CD4-positive, alpha-beta T cell treated with Interleukin-4 for 1 hour (primary cell): Measurements from ENCODE around the gene LNPEP.

Experiments used
- DNase-seq, 2 donors: peaks; one replicate each; pipeline ENCODE4 v3.0.0-alpha.2; 2020 to 2022

Gene LNPEP

DNA sequence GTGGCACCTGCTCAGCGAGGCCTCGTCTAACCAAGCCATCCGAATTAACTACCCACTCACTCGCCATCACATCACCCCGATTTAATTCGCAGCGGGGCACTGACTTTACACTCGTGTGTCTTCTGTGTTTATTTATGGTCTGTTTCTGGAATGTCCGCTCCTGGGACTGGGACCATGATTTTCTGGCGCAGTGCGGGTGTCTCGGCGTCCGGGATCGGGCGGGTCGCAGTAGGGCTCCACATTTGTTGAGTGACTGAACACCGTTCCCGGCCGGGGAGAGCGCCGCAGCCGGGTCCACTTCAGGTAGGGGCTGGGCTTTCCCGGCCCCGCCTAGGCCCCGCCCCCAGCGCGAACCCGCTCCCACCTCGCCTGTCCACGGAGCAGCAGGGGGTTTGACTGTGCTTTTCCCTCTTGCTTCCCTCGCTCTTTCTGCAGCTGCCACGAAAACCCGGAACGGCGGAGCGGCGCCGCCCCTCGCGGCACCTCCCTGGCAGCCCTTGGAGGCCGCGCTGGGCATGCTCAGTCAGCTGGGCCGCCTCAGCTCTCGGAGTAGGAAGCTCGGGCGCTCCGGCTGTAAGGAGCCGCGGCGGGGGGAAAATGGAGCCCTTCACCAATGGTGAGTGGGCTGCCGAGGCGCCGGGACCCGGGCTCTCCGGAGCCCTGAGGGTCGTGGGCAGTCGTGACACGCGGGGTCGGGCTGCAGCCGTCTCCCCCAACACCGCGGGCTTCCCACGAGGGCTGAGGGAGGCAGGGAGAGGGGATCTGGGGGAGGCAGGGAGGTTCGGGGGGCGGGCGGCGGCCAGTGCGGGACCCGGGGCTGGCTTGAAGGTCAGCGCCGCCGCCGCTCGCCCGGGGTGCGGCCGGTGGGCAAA is at the start of gene LNPEP:
LNPEP (plus strand) TSS at position 522 of the 872 bp plus-strand sequence; CDS start at position 598, 76 bp downstream.
- DNase-seq: peak; percentile 95

DNA sequence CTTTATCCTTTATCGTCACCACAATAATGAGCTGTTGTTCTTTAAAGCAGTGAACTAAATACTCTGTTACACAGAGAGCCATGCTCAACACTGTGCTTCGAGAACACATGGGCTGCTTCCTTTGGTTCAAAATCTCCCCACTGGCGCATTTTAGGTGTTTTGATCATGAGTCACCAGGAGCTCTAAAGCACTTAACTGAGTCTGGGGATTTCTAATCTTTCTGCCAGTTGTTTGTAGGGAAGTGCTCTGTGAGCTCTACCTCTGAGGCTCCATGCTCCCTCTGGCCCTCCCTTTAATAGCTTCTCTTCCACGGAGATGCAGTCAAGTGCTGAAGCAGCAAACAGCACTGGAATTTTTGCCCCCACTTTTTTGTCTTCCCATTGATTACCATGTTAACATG is 42.5 kb upstream of the LNPEP start:
- DNase-seq: no peak

DNA sequence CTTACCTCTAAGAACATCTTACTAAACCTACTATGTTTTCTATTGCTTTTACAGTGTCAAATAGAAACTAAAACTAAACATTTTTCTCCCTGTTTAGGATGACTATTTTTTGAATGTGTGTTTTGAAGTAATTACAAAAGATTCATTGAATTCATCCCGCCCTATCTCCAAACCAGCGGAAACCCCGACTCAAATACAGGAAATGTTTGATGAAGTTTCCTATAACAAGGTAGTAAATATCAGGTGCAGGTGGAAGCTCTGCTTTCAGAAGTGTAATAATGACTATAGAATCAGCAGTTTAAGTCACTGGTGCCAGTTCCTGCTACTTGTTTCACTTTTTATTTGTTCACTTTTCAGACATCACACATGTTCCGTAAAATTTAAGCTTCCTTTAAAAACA is 39.6 kb upstream of the LNPEP start:
- DNase-seq: peak; percentile 40 to 72

DNA sequence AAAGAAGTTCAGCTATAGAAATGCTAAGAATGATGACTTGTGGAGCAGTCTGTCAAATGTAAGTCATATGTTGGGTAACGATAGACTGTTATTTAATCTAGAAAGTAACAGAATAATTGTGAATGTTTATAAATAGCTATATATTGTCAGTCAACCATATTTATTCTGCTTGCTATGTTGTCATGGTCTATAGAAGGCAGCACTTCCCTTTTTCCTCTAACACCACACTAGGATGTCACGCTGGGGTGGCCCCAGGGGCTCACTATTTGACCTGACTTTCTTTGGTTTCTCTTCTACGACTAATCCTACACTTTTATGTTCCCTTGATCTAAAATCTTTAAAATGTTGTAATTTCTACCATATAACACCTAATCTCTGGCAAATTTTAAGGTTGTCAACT is 39.1 kb upstream of the LNPEP start:
- DNase-seq: peak in 1 of 2 donors; percentile 72

DNA sequence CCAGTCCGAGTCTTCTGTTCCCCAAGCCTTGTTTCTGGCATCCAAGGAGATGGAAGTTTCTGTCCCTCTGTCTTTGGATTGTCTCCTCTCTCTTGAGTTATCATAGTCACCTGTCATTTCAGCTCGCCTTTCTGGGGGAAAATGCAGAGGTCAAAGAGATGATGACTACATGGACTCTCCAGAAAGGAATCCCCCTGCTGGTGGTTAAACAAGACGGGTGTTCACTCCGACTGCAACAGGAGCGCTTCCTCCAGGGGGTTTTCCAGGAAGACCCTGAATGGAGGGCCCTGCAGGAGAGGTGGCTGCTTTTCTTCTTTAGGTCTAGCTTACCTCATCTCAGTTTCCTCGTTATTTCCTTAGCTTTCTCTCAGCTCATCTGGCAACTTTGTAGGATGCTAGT is 34.5 kb upstream of the LNPEP start:
- no peak for DNase-seq

DNA sequence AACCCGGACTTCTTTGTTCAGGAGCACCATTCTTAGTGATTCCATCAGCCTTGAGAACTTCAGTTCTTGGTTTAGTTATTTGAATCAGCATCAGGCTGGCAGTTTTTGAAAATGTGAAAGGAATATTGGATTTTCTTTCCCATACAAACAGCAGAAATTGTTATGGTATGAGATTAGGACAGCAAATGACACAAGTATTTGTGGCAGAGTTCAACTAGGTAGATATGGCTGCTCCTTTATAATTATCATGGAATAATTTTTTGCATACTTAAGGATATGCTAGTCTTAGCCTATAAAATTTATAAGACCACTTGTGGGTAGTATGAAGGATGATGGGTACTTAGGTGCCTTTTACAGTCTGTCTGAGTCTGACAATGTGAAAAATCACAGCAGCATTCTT is 34.0 kb upstream of the LNPEP start:
- no peak for DNase-seq

DNA sequence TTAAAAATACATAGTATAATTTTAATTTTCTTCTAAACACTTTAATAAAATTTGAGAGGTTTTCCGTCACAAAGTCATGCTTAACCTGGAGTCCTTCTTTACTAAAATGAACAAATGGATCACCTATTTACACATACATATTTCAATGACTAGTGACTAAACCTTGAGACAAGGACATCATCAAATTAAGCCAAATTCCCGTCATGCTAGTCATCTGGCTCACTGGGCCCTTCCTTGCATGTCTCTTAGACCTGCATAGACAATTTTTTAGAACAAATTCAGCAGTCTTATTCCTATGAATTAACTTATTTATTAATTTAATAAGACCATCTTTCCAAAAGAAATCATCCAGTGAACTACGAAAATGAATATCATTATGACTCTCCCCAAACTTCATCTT is 33.0 kb upstream of the LNPEP start:
- no peak for DNase-seq

DNA sequence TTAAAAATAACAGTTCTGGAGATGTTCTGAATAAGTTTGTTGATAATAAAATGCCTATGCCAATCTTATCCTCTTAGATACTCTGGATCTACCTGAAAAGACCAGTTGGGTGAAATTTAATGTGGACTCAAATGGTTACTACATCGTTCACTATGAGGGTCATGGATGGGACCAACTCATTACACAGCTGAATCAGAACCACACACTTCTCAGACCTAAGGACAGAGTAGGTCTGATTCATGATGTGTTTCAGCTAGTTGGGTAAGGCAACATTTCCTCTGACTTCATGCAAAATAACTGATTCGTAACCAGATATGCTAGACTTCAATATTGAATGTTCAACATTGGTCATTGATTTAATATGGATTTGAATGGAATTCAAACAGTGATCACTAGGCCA is 32.6 kb upstream of the LNPEP start:
- no peak for DNase-seq

DNA sequence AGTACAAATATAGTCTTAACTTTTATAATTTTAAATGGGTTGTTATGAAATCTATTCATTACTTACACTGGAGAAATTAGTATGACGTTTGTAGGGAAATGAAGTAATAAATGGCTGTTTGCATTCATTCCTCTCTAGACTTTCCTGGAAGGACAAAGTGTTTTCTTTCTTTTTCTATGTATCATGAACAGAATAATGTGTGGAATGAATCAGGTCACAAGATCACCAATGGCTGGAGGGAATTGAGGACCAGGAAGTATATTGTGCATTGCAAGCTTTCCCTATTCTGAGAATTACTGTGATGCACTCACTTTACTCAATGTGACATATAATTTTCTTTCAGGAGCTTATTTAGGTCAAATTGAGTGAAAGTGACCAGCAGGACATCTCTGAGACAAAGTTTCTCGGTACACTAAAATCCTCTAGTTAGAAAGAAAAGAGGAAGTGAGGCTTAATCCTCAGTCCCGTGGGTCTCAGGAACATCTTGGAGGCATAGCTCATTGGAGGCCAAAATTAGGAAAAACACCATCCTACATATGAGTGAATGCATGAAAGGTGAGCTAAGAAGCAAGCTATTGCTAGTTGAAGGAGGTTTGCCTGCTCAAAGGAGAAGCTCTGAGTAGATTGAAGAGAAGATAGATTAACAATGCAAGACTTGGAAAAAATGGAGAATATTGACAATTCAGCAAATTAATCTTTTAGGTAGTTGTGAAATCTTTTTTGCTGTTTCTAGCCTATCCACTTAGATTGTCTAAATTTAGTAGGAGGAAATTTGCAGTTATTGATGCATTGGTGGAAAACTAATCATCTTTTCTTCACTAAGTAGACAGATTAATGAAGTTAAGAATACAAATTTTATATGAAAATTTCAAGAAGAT is 31.6 kb upstream of the LNPEP start:
- no peak for DNase-seq

DNA sequence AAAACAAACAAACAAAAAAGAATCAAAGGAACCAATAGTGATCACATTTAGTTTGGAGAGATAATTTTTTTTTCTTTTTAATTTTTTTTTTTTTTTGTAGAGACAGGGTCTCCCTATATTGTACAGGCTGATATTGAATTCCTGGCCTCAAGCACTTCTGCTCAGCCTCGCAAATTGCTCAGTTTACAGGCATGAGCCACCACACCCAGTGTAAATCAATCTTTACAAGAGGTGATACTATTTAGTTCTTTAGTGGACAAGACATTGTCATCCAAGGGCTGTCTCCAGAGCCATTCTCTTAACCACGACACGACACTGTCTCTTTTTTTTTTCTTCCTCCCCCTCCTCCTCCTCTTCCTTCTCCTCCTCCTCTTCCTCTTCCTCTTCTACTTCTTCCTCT is 30.0 kb upstream of the LNPEP start:
- DNase-seq: no peak

DNA sequence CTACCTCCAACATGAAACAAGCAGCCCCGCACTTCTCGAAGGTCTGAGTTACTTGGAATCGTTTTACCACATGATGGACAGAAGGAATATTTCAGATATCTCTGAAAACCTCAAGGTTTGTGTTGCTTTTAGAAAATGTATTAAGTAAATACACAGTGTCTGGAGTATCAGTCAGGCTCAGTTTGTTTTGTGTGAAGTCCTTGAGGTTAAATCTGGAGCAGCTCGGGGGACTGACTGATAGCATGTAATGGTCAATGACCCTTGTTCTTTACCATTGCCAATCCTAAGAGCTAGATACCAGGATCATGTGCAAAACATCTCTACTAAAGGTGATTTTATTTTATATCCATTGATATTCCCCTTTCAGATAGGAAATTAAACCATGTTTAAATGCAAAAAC is 26.9 kb upstream of the LNPEP start:
- no peak for DNase-seq

DNA sequence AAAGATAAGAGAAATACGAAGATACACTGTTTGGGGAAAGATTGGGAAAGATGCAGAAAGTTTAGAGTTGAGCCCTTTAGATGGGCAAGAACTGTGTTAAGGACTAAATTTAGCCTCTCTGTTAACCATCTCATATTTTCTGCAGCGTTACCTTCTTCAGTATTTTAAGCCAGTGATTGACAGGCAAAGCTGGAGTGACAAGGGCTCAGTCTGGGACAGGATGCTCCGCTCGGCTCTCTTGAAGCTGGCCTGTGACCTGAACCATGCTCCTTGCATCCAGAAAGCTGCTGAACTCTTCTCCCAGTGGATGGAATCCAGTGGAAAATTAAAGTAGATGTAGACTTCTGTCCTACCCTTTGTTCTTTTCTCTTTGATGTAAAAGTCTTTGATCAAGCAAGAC is 26.4 kb upstream of the LNPEP start:
- no peak for DNase-seq

DNA sequence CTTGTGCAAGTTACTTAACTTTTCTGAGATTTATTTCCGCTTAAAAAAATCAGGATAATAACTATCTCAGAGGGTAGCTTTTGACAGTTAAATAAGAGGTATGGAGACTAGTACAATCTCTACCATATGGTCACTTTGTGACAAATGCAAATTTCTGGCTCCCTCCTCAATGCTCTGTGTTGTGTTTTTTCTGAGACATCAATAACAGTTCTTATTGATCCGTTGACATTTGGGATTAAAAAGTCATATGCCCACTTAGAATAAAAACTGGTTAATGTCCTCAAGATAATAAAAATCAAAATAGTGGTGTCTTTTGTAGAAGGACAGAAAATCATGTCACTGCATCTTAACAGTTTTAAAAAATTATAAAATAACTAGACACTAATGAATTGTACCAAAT is 24.7 kb upstream of the LNPEP start:
- no peak for DNase-seq

DNA sequence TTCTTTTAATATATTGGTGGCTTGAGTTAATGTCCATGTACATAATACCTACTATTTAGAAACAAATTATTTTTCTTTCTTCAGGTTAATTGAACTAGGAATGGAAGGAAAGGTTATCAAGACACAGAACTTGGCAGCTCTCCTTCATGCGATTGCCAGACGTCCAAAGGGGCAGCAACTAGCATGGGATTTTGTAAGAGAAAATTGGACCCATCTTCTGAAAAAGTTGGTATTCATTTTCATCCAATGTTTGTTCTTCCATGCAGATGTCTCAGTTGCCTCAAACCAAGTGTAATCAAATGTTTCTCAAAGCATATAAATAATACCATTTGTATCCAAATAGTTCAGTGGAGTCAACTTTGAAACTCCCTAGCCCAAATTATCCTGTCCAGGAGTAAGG is 22.6 kb upstream of the LNPEP start:
- DNase-seq: no peak

DNA sequence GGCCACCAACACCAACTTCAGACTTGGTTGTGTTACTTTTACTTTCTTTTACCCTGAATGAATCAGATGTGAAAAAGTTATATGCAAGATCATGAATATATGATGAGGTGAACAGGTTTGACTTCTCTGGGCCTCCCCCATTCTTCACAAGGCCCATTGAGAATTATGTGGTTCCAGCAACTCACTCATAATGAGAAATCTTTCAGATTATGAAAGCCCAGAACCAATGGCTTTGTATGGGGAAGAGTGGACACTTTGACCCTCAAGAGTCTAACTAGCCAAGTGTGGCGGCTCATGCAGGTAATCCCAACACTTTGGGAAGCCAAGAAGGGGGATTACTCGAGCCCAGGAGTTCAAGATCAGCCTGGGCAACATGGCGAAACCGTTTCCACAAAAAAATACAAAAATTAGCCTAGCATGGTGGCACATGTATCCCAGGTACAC is 16.1 kb upstream of the LNPEP start:
- no peak for DNase-seq

DNA sequence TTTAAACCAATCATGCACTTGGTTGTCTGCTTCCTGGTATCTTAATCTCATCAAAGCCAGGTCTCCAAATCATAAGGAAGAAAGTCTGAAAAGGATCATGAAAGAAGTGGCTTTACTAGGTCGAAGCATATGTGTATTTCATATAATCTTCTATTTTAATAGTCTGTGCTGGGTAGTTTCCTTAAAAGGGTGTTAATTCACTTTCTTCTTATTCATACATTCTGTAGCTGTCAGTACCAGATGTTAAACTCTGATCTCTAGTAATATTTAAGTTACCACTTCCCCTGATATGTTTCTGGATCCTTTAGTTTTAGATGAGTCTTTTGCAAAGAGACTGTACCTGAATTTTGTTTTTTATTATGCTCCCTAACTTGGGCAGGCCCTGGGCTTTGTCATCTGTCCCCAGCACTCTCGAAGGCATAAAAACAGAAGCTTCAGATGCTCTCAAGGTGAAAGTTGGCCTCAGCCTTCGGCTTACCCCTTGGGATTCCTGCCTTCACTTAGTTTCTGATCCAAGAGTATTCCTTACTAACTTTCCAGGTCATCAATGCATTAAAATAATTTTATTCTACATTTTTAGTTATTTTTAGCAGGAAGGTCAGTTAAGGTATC is 15.0 kb upstream of the LNPEP start:
- no peak for DNase-seq

DNA sequence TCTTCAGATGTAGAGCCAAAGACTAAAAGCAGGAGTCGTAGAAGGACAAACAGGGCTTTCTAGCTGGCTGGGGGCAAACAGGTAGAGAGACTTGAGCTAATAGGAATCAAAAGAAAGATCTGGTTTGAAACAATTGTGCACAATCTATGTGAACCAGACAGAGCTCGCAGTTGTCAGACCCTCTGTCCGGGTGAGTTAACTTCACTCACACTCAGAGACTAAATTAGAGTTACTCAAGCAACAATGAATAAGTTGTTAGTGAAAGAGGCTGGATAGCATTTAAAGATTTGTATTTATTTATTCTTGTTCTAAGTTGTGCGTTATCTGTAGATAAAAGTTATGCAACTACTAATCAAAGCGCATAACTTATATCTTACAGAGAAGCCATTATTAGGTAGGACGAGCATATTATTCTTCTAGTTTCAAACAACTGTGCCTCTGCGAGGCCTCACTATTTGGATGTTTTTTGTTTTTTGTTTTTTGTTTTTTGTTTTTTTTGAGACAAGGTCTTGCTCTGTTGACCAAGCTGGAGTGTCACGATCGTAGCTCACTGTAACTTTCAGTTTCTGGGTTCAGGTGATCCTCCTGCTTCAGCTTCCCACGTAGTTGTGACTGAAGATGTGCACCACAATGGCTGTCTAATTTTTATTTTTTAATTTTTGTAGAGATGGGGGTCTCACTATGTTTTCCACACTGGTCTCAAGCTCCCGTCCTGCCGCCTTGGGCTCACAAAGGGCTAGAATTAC is 13.2 kb upstream of the LNPEP start:
- no peak for DNase-seq

DNA sequence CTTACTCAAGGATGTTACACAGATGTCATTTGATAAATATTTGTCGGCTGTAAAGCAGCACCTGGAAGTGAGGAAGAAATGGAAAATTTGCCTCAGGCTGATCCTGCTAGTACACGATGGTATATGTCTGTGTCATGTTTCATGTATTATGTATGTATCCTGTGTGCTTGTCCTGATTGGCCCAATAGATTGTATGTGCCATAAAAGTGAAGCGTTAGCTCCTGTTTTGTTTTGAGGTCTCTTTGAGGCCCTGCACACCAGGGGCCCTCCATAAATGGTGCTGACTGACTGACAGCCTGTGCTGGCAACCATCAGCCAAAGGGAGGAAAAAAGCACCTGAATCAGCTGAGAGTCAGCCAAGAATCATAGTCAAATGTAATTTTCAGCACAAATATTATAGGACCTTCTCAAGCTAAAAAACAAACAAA is 11.8 kb upstream of the LNPEP start:
- DNase-seq: peak in 1 of 2 donors; percentile 20

DNA sequence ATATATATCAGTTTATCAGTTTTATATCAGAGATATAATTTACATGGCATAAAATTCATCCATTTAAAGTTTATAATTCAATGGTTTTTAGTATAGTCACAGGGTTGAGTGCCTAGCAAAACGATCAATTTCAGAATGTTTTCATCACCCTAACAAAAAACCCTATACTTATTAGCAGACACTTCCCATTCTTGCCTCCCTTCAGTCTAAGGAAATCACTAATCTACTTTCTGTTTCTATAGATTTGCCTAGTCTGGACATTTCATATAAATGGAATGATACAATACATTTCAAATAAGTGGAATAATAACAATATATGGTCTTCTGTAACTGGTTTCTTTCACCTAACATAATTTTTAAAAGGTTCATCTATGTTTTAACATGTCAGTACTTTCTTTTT is 9.6 kb upstream of the LNPEP start:
- DNase-seq: no peak

DNA sequence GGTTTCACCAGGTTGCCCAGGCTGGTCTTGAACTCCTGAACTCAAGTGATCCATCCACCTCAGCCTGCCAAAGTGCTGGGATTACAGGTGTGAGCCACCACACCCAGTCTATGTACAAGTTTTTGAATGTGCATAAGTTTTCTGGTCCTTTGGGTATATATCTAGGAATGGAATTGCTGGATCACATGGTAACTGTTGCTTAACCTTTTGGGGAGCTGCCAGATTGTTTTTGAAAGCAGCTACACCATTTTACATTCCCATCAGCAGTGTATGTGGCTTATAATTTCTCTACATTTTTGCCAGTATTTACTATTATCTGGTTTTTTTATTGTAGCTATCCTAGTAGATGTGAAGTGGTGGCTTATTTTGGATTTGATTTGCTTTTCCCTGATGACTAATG is 8.9 kb upstream of the LNPEP start:
- DNase-seq: no peak

DNA sequence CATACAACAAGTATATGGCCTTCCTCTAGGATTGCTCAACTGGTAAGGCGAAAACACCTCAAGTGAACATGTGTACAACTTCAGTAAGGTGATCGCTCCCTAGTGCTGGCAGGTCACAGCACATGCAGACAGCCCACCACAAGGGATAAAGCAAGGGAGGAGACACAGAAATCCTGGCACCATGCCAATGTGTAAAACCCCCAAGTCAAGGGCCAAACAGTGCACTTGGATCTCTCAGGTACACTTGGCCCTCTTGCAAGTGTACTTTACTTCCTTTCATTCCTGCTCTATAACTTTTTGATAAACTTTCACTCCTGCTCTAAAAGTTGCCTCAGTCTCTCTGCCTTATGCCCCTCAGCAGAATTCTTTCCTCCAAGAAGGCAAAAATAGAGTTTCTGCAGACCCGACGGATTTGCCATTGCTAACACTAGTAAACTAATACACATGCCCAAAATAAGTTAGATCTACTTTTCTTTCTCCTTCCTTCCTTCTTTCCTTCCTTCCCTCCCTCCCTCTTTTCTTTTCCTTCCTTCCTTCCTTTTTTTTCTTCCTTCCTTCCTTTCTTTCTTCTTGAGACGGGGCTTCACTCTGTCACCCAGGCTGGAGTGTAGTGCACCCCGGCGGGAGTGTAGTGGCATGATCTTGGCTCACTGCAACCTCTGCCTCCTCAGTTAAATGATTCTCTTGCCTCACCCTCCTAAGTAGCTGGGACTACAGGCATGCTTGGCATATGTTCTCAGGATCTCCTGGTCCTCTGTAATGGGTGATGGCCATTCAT is 6.8 kb upstream of the LNPEP start:
- no peak for DNase-seq

DNA sequence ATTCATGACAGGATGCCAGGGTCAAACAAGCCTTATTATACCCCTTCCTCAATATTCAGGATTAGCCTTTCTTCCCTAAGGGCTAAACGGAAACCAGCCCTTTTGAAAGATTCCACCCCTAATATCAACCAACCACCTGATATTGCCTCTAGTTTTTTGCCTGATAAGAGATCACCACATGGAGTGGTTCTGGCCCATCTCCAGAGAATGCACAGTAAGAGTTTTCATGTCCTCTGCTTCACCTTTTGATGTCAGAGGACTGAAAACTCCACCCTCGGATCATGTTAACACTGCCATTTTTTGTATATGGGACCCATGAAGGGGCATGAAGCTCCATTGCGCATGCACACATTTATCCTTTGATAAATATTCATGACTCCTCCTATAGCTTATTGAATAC is 5.8 kb upstream of the LNPEP start:
- no peak for DNase-seq
